GM12878 (cell line): ENCODE measurements around the gene CADPS. TPM values are rescaled to one million over a fixed set of nuclear protein-coding genes. Genes with fewer than 3 reads are reported as not detected.

ENCODE experiments used
- ATAC-seq: fragments of 200-7000 bp; cut with Tn5 transposase; 3 replicates; pipeline ENCODE4 v1.9.1; 2020; ENCODE audit warnings: mild to moderate bottlenecking, moderate library complexity
- BruUV-seq: library from RNA; stranded (reverse); fragments of 400-500 nt; replicated peaks from 2 replicates; lab custom pipeline; 2021; lab: Mats Ljungman, UMichigan
- CTCF ChIA-PET: fragments of 300-600 bp; sonication (Branson Sonifier 250); formaldehyde crosslinking; extraction: SDS; loops from one replicate; lab custom pipeline; 2021; ENCODE audit warnings: inconsistent platforms; lab: Yijun Ruan, JAX
- POLR2A ChIA-PET: fragments of 350-600 bp; formaldehyde crosslinking; extraction: SDS; loops from one replicate; lab custom pipeline; 2021; ENCODE audit warnings: inconsistent platforms; lab: Charles Lee
- RAD21 ChIA-PET: fragments of 300-600 bp; sonication (Branson Sonifier 250); formaldehyde crosslinking; loops from one replicate; lab custom pipeline; 2023; ENCODE audit warnings: antibody characterized with exemption; ENCODE audit not compliant: unreplicated experiment; lab: Charles Lee
- SMC1A ChIA-PET: fragments of 300-600 bp; sonication (Branson Sonifier 250); formaldehyde crosslinking; loops from one replicate; lab custom pipeline; 2023; ENCODE audit not compliant: unreplicated experiment, uncharacterized antibody; lab: Charles Lee
- DNase-seq: peaks from one replicate; pipeline ENCODE4 v3.0.0-alpha.2; 2011; ENCODE audit warnings: low read depth, low spot score
- FAIRE-seq: peaks from 3 replicates; lab custom pipeline; 2011; peaks lifted over from hg19 to GRCh38; lab: Jason Lieb, UNC
- H2AFZ ChIP-seq: 2 replicates; pipeline ENCODE4 v1.6.0; 2011; ENCODE audit warnings: low read depth, low read length, control low read depth; ENCODE audit not compliant: control insufficient read depth
- H3K27ac ChIP-seq: 2 replicates; pipeline ENCODE4 v1.5.1; 2011; ENCODE audit warnings: control low read depth; ENCODE audit not compliant: control insufficient read depth, insufficient read depth
- H3K27me3 ChIP-seq, 2 experiments: replicated peaks in 1 of 2; 2 replicates each; pipeline versions ENCODE4 v1.6.0 to v1.6.1; 2011; ENCODE audit warnings: low read length in 1 of 2; ENCODE audit not compliant: control insufficient read depth in 2 of 2, insufficient read depth in 2 of 2
- H3K36me3 ChIP-seq, 2 experiments: 2 replicates each; pipeline ENCODE4 v1.5.1; 2011; ENCODE audit warnings: low read length in 1 of 2; ENCODE audit not compliant: control insufficient read depth in 2 of 2, insufficient read depth in 2 of 2
- H3K4me1 ChIP-seq: 2 replicates; pipeline ENCODE4 v1.6.1; 2011; ENCODE audit warnings: mild to moderate bottlenecking, low read length, moderate library complexity, mixed read lengths; ENCODE audit not compliant: control insufficient read depth, insufficient read depth
- H3K4me2 ChIP-seq: 2 replicates; pipeline ENCODE4 v1.6.0; 2011; ENCODE audit warnings: control low read depth; ENCODE audit not compliant: control insufficient read depth, insufficient read depth
- H3K4me3 ChIP-seq: fragments of 200-600 bp; sonication (generic); 2 replicates; pipeline ENCODE4 v1.5.1; 2016
- H3K79me2 ChIP-seq: 2 replicates; pipeline ENCODE4 v1.6.0; 2011; ENCODE audit warnings: low read length; ENCODE audit not compliant: control insufficient read depth, insufficient read depth
- H3K9ac ChIP-seq: 2 replicates; pipeline ENCODE4 v1.8.0; 2011; ENCODE audit warnings: low read length, control low read depth, mixed read lengths; ENCODE audit not compliant: control insufficient read depth, insufficient read depth
- H3K9me3 ChIP-seq: replicated peaks from 3 replicates; pipeline ENCODE4 v1.5.1; 2011; ENCODE audit warnings: mild to moderate bottlenecking, low read length; ENCODE audit not compliant: control insufficient read depth, insufficient read depth
- H4K20me1 ChIP-seq: 2 replicates; pipeline ENCODE4 v1.6.0; 2011; ENCODE audit not compliant: control insufficient read depth, insufficient read depth
- ASH2L ChIP-seq: fragments of 300-600, 200-600 bp; sonication (generic); IDR thresholded peaks from 2 replicates; pipeline ENCODE4 v1.6.1; 2017; ENCODE audit warnings: low read depth, mild to moderate bottlenecking, borderline replicate concordance
- CBFB ChIP-seq: IDR thresholded peaks from 2 replicates; pipeline ENCODE4 v1.6.1; 2016; ENCODE audit warnings: antibody characterized with exemption, low read depth
- CEBPZ ChIP-seq: fragments of 150-350 bp; IDR thresholded peaks from 2 replicates; pipeline ENCODE4 v1.6.1; 2016; ENCODE audit warnings: low read depth, low read length
- CREM ChIP-seq: IDR thresholded peaks from 2 replicates; pipeline ENCODE4 v1.6.1; 2014; ENCODE audit warnings: antibody characterized with exemption, low read depth
- GATAD2B ChIP-seq: fragments of 450-650 bp; conservative IDR thresholded peaks from 2 replicates; pipeline ENCODE4 v1.6.1; 2017; ENCODE audit warnings: low read depth, mild to moderate bottlenecking, moderate library complexity
- KDM1A ChIP-seq: fragments of 200-600 bp; sonication (generic); IDR thresholded peaks from 2 replicates; pipeline ENCODE4 v1.6.1; 2016; ENCODE audit warnings: borderline replicate concordance
- LARP7 ChIP-seq: fragments of 450-650 bp; IDR thresholded peaks from 2 replicates; pipeline ENCODE4 v1.6.1; 2017; ENCODE audit warnings: mild to moderate bottlenecking
- MAX ChIP-seq: IDR thresholded peaks from 2 replicates; pipeline ENCODE4 v1.6.1; 2012; ENCODE audit warnings: low read depth, low read length, improper control_type of control experiment
- MTA3 ChIP-seq: IDR thresholded peaks from 2 replicates; pipeline ENCODE4 v1.6.1; 2012; ENCODE audit warnings: low read length, inconsistent platforms, borderline replicate concordance
- NFYB ChIP-seq: IDR thresholded peaks from 2 replicates; pipeline ENCODE4 v1.6.1; 2011; ENCODE audit warnings: low read depth, mild to moderate bottlenecking, low read length, improper control_type of control experiment, moderate library complexity; ENCODE audit not compliant: insufficient read depth
- REST ChIP-seq: IDR thresholded peaks from 2 replicates; pipeline ENCODE4 v1.6.1; 2012; ENCODE audit warnings: mild to moderate bottlenecking, low read depth, low read length
- SP1 ChIP-seq: IDR thresholded peaks from one replicate; pipeline ENCODE4 v1.6.1; 2011; ENCODE audit warnings: low read depth, low read length
- STAT1 ChIP-seq: fragments of 450-650 bp; conservative IDR thresholded peaks from 2 replicates; pipeline ENCODE4 v1.6.1; 2014; ENCODE audit warnings: antibody characterized with exemption, mild to moderate bottlenecking
- ZNF384 ChIP-seq: IDR thresholded peaks from 2 replicates; pipeline ENCODE4 v1.6.1; 2012; ENCODE audit warnings: low read depth, mild to moderate bottlenecking, low read length, improper control_type of control experiment, borderline replicate concordance
- WGBS: methylation state at CpG from one replicate; pipeline ENCODE4 v1.1.6; 2016; ENCODE audit warnings: low lambda C conversion rate; ENCODE audit not compliant: insufficient replicate concordance, insufficient coverage; ENCODE audit errors: missing lambda C conversion rate; 5-methylcytosine and 5-hydroxymethylcytosine counted together
- in situ Hi-C: fragments of 300-500 bp; cut with MboI; formaldehyde crosslinking; loops from 9 replicates; pipeline ENCODE4 v1.14.3; 2018; ENCODE audit warnings: mixed read lengths
- intact Hi-C: fragments of 100-400 bp; cut with micrococcal nuclease; formaldehyde crosslinking; loops from one replicate; pipeline ENCODE4 v1.14.2; 2022; ENCODE audit not compliant: unreplicated experiment
- polyA plus RNA-seq, 11 experiments: library from polyadenylated mRNA; depleted of rRNA in 4 of 11; unstranded in 6 of 11; stranded (reverse) in 5 of 11; fragments of >200 nt; fragmentation: Nextera tagmentation in 4 of 11; fragmentation: Illumina TruSeq in 1 of 11; extraction: Ambion mirVana in 4 of 11; extraction: Trizol in 1 of 11; gene quantifications; 1 replicate in 1 of 11; 2 replicates in 10 of 11; pipeline versions ENCODE4 v1.2.1 to v1.2.3, GENCODE V29; 2011 to 2016; ENCODE audit warnings: inconsistent platforms in 2 of 11, missing spikeins in 2 of 11, low read depth in 1 of 11
- total RNA-seq, 4 experiments: library from RNA; depleted of rRNA in 3 of 4; stranded (reverse); fragments of >200 nt in 3 of 4; fragmentation: Illumina TruSeq in 1 of 4; extraction: Trizol in 1 of 4; gene quantifications; 2 replicates each; pipeline versions ENCODE4 v1.2.1 to v1.2.3, GENCODE V29; 2013 to 2021
- TF ChIP-seq, protein P1 (sequence below): IDR thresholded peaks from 2 replicates; pipeline ENCODE4 v1.6.1; 2011; ENCODE audit warnings: borderline replicate concordance, low read depth, mild to moderate bottlenecking, moderate library complexity, mixed read lengths, low read length; ENCODE audit not compliant: insufficient read depth; ENCODE audit errors: extremely low read length

Gene CADPS
- total and polyA plus RNA-seq, 10 of the 15 experiments (the other 5 are each of a cell fraction or from before 2014, with no cell fraction given) = 0.20 TPM; not detected in 9

DNA sequence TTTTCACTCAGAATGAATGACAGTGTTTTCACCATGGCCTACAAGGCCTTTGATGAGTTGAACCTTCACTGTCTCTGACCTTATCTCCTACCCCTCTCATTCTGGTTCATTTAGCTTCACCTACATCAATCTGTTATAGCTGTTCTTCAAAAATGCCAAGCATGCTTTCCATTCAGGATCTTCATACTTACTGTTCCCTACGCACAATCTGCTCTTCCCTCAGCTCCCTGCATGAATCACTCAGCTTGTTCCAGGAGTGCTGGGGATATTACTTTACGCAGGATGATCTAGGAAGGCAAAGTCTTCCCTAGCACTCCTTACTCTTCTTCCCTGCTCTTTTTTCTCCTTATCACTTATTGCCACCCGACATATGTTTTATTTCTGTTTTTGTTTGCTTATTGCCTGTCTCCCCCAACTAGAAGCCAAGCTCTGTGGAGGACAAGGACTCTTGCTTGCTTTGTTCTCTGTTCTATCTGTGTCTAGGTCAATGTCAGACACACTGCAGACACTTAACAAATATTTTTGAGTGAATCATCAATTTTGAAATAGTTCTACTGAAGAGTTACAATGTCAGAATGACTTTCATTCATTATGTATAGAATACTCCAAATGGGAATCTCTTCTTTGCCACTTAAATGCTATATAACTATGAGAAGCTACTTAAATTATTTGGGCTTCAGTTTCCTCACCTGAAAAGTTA lies 263.5 kb downstream of the CADPS start:
- no peak for DNase-seq

More for the DNA sequence above, 263.5 kb downstream of the CADPS start:
- Histone ChIP-seq H3K4me3 (no peak overlapping the region), H3K4me1 (no peaks in the 10 kb centered on the region), H4K20me1 (no peaks in the 10 kb centered on the region), H3K79me2 (no peaks in the 10 kb centered on the region), H2AFZ (no peak overlapping the region), H3K9ac (no peak overlapping the region), H3K27ac (no peak overlapping the region), H3K9me3 (no peaks in the 10 kb centered on the region), H3K36me3 (no peaks in the 10 kb centered on the region), H3K27me3 (no peaks in the 10 kb centered on the region), H3K4me2 (no peak overlapping the region)
- FAIRE-seq = no peak
- in situ Hi-C loops (loop anchor here (25.0 kb wide), 1 partner anchor 1201 kb away; the partner anchor contains the start of gene C3orf49), intact Hi-C loops (no loop called here)
- no TSS peak for BruUV-seq
- ChIA-PET CTCF (no interaction called here), POLR2A (no interaction called here), RAD21 (no interaction called here), SMC1A (no interaction called here)
- TF ChIP-seq MTA3 (no peak), ASH2L (no peak), CREM (no peak), LARP7 (no peak), CBFB (no peak), MAX (no peak), KDM1A (no peak), GATAD2B (no peak), CEBPZ (no peak), SP1 (no peak), REST (no peak), STAT1 (no peak), ZNF384 (no peak), NFYB (no peak)
- TF ChIP-seq, protein P1, sequence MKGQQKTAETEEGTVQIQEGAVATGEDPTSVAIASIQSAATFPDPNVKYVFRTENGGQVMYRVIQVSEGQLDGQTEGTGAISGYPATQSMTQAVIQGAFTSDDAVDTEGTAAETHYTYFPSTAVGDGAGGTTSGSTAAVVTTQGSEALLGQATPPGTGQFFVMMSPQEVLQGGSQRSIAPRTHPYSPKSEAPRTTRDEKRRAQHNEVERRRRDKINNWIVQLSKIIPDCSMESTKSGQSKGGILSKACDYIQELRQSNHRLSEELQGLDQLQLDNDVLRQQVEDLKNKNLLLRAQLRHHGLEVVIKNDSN = no peak
- 36% methylated on average over 3 of the region's 3 CpGs for WGBS
- no peak for ATAC-seq
